LNCAP (cell line): ENCODE measurements around the gene RIMS3.

Experiments used
- TF ChIP-seq, protein P1 (sequence below): fragments of 450-650 bp; IDR thresholded peaks from 2 replicates; pipeline ENCODE4 v1.5.1; 2017; ENCODE audit warnings: mild to moderate bottlenecking

The RIMS3 gene

DNA sequence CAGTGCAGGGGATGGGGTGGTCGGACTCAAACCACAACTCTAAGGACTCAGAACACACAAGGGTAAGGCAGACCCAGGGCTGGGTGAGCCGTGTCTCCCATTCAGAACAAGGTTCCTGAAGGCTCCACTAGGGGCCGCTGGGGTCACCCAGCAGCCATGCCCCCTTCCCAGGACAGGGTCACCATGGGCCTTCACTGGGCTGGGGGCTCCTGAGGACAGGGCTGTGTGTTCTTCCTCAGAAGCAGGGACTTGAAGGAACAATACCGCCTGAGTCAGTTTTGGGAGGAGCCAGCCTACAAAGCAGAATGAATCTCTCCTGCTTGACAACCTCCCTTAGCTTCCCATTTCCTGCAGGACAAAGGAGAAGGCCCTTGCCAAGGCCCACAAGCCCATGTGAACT is 15.4 kb downstream of the RIMS3 start:
- TF ChIP-seq, protein P1, sequence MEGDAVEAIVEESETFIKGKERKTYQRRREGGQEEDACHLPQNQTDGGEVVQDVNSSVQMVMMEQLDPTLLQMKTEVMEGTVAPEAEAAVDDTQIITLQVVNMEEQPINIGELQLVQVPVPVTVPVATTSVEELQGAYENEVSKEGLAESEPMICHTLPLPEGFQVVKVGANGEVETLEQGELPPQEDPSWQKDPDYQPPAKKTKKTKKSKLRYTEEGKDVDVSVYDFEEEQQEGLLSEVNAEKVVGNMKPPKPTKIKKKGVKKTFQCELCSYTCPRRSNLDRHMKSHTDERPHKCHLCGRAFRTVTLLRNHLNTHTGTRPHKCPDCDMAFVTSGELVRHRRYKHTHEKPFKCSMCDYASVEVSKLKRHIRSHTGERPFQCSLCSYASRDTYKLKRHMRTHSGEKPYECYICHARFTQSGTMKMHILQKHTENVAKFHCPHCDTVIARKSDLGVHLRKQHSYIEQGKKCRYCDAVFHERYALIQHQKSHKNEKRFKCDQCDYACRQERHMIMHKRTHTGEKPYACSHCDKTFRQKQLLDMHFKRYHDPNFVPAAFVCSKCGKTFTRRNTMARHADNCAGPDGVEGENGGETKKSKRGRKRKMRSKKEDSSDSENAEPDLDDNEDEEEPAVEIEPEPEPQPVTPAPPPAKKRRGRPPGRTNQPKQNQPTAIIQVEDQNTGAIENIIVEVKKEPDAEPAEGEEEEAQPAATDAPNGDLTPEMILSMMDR: no peak

DNA sequence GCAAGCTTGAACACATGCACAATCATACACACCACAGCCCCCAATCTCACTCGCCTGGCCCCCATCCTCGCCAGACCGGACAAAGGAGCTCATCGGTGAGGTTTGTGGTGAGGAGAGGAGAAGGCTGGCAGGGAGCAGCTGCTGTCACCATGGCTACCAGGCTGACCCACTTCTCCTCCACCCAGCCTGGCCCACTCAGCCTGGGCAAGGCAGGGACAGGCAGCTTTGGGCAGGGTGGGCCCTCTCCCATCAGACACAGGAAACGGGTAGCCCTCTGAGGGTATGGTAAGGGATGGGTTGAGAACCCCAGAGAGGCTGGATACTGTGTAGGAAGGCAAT is 15.9 kb downstream of the RIMS3 start:
- TF ChIP-seq, protein P1: no peak

GRCh38 chr1:40648928-40649591 is 16.4 kb downstream of the RIMS3 start:
- TF ChIP-seq, protein P1: no peak

DNA sequence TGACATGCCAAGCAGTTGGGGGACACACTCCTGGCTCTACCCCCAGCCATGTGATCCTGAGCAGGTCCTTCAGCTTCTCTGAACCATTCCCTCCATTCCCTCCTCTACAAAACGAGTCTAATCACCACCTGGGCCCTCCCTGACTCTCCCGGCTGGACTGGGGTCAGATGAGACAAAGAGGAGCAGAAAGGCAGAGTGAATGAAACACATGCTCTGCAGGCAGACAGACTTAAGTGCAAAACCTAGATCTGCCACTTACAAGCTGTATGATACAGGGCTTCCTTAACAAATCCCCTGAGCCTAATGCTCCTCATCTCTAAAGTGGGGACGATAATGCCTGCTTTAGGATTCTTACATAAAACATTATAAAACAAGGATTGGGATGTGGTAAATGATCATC is 17.3 kb downstream of the RIMS3 start:
- TF ChIP-seq, protein P1: no peak

DNA sequence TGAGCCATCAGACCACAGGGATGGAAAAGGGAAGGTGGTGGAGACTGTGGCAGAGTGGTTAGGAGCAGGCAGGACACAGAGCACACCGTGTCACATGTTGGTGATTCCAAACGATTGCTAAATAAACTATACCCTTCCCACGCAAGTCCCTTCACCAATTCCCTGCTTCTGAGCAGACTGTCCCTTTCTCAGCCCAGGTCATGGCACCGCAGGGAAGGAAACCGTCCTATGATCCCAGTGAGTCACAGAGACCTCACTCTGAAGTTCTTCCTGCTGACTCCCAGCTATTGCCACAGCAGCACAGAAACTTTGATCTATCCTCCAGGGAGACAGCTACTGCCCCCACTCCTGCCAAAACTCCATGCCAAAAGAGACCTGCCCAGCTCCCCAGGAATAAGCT is 19.2 kb downstream of the RIMS3 start:
- TF ChIP-seq, protein P1: no peak

- TF ChIP-seq, protein P1: no peak
Measured at GRCh38 chr1:40645118-40645680, 20.3 kb downstream of the RIMS3 start.

- TF ChIP-seq, protein P1: no peak
Measured at GRCh38 chr1:40641601-40642242, 23.8 kb downstream of the RIMS3 start.
